Stimulated activated CD4-positive, alpha-beta T cell treated with anti-CD3 and anti-CD28 coated beads, TNF-alpha, amount 100 ng/mL, for 24 hours (primary cell): ENCODE measurements around the gene KRT6B.
"Not testable (repeated sequence)": the region's sequence is repeated elsewhere in the genome, so short reads cannot be mapped to it uniquely, and the experiment has no call there.

Experiments used
- DNase-seq, 3 experiments: peaks; one replicate each; pipeline ENCODE4 v3.0.0-alpha.2; 2020; ENCODE audit warnings: low read depth in 3 of 3

KRT6B gene

DNA sequence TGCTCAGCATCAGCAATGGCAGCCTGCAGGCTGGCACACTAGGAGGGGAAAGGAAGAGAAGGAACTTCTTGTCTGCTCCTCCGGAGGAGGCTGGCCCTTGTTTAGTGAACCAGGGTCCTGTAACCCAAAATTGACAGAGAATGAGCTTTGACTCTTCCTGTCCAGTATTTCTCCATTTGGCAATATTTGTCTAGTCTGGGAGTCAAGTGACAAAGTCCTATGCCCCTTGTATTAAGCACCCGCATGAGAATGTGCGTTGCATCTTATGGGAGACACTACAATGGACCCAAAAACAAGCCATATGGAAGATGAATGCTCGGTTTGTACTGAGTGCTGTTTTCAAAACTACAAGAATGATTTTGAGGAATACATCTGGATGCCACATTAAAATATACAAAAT lies 17.9 kb upstream of the KRT6B start:
- DNase-seq: no peak

DNA sequence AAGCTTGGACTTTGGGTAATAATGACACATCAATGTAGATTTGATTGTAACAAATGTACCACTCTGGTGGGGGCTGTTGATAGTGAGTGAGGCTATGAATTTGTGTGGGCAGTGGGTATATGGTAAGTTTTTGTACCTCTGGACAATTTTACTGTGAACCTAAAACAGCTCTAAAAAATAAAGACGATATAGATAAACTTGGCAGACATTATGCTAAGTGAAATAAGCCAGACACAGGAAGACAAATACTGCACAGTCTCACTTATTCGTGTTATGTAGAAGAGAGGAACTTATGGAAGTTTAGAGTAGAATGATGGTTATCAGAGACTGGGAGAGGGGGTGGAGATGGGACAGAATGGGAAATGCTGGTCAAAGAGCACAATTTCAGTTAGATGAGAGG lies 13.0 kb upstream of the KRT6B start:
- DNase-seq: no peak

DNA sequence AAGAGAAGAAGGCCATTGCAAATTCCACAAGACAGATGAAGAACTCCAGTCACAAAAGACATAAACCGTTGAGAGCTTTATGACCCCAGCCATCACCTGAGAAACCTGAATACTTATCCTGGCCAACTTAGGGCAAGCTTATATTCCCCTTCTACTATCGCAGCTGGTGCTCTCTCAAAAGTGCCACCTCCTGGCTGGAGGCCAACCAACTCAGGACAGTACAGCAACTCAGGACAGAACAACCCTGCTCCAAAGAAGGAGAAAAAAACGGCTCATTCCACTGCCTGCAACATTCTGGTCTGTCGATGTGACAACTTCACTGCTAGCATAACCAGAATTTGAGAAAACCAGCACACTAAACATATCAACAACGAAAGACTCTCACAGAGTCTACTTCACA lies 9.7 kb upstream of the KRT6B start:
- DNase-seq: no peak

DNA sequence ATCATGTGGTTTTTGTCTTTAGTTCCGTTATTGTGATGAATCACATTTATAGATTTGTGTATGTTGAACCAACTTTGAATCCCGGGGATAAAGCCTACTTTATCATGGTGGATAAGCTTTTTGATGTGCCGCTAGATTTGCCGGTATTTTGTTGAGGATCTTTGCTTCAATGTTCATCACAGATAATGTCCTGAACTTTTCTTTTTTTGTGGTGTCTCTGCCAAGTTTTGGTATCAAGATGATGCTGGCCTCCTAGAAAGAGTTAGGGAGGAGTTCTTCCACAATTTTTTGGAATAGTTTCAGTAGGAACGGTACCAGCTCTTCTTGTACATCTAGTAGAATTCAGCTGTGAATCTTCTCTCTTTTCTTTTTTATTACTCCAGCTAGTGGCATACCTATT lies 6.9 kb upstream of the KRT6B start:
- no peak for DNase-seq

DNA sequence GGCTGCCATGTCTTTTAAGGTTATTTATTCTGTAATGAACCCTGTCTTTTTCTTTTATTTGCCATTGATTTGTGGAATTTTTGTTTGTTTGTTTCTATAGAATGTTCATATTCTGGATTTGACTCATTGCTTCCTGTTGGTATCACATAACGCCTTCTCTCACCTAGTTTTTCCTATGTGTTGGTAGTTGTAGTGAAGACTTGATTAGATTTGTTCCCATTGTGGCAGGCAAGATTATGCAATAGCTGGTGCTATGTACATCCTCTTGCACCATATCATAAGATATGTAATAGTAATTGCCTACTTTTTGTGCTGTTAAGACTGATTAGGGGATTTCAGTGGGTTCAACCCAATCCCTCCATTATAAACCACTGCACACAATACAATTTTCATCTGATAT lies 3.9 kb upstream of the KRT6B start:
- no peak for DNase-seq

DNA sequence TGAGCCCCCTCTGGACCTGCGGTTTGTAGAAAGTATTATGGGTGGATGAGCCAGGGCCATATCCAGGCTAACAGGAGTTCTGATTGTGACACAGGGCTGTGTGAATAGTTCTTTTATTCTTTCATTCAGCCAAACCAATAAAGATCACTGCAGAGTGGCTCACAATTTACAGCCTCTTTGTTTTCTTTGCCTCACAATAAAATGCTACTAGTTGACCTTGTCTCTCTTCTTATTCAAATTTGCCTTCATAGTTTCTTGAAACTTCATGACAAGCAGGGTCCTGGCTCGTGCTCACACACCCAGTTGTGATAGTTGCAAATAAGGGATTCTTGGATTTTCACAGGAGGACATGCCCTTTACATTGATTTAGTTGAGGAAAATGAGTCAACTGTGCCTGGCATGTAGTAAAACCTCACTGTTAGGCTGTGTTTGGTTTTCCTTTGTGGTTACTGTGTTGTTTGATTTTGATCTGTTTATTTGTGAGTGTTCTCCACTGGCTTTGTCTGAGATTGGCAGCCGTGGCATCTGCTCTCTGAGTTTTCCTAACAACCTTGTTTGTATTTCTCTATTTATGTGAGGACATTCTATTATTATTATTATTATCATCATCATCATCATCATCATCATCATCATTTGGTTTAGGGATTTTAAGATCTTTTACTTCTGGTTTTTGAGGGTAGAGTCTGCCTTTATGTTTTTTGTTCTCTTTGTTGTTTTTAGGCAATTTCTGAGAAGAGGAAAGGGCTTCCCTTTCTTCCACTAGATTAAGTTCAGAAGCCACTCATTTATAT lies 2.7 kb upstream of the KRT6B start:
- no peak for DNase-seq

DNA sequence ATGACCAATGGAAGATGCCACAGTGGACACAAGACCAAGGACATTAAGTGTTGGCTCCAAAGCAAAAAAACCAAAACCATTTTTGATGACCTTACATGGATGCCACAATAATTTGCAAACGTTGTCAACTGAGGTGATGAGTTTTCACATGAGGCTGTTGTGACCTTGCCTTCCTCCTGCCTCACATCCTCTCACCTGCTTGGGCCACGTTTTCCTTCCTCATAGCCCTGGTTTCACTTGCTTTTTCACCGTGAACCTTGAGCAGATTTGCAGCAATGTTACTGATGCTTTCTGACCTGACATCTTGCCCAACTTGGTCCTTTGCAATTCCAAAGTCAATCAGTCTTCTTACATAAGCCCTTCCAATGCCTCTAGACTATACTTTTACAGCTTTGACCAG lies 3.7 kb downstream of the KRT6B start:
- no peak for DNase-seq

DNA sequence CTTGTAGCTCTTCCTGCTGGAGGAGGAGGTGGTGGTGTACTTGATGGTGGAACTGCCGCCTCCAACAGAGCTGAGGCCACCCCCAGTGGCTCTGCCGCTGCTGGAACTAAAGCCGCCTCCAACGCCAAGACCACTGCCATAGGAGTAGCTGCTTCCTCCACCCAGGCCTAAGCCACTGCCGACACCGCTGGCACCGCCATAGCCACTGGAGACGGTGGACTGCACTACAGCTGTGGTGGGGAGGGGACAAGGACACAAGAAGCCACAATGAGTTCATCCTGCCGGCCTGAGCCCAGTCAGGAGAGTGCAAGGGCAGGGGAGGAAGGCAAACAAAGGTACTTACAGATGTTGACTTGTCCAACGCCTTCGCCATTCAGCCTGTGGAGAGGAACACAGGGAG lies 4.8 kb downstream of the KRT6B start:
- DNase-seq: not testable (repeated sequence)

DNA sequence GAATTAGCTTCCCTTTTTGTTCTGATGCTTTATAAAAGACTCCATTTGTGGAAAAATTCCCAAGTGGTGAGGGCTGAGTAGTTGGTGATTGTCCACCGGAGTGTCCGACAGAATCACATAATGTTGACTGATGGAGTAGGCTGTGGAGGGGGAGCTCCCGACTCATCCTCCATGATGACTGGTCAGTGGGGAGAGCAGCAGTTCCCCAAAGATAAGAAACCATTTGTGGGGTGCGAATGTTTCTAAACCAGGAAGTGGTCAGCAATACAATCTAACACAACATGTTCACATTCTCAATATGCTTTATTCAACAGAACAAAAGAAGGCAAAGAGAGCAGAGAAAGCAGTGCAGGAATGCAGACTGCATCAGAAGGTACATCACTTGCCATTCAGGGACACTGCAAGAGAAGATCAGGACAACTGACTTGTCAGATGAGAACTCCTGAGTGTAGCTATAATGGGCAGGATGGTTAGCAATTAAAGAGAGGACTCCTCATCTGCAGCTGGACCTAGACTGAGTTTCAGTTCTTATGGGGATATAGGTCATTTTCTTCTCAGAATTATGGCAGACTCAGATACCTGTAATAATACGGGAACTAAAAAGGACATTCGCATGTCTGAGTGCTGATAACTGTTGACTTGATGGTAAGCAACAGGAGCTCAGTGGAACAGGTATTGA lies 5.4 kb downstream of the KRT6B start:
- no peak for DNase-seq

DNA sequence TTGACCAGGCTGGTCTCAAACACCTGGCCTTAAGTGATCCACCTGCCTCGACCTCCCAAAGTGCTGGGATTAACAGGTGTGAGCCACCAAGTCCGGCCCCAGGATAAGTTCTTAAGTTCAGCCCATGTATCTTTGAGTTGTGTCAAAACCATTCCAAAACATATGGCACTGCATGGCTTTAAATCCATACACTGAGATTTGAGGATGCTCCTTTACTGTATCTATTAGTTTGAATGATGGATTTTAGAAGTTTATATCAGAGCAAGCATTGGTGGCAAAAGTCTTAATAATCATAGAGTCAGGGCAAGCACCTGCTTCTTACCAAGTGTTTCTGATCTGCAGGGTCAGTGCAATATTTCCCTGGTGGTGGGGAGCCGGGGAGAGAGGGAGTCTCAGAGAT lies 6.1 kb downstream of the KRT6B start:
- no peak for DNase-seq

DNA sequence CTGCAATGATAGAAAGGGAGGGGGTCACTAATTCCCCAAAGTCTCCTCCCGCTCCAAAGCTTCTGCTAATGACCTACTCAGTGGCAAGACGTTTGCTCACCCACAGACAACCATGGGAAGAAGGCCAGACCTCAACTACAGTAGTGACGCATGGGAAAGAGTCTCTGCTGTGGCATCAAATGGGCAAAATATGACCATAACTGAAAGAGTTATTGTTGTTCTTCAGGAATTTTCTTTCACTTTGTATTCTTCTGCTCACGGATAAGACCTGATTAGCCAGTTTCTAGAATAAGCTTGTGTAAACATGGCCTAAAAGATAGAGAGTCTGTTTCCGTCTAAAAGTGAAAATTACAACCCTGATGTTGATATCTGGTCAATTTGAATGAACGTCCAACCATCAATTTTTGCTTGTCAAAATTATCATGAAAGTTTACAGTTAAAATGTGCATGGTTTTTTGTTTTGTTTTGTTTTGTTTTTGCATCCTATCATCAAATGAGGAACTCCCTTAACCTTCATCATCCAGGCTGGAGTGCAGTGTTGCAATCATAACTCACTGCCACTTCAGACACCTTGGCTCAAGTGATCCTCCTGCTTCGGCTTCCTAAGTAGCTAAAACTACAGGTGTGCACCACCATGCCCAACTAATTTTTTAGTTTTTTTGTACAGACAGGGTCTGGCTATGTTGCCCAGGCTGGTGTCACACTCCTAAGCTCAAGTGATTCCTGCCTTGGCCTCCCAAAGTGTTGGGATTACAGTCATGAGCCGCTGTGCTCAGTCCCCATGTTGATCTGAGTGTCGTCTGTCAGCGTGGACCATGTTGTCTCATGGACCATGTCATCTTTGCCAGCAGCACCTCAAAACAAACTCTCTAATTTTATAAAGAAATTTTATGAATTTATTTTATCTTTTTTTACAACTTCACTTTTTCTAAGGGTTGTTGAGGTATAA lies 7.0 kb downstream of the KRT6B start:
- DNase-seq: no peak

DNA sequence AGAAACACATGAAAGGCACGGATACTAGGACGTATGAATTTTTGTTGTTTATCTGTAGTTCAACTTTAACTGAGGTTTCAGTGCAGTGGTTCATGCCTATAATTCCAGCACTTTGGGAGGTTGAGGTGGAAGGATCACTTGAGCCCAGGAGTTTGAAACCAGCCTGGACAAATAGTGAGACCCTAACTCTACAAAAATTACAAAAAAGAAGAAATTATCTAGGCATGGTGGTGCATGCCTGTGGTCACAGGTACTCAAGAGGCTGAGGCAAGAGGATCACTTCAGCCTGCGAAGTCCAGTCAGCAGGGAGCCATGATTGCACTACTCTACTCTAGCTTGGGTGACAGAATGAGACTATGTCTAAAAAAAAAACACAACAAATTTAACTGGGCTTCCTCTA lies 8.0 kb downstream of the KRT6B start:
- DNase-seq: no peak

DNA sequence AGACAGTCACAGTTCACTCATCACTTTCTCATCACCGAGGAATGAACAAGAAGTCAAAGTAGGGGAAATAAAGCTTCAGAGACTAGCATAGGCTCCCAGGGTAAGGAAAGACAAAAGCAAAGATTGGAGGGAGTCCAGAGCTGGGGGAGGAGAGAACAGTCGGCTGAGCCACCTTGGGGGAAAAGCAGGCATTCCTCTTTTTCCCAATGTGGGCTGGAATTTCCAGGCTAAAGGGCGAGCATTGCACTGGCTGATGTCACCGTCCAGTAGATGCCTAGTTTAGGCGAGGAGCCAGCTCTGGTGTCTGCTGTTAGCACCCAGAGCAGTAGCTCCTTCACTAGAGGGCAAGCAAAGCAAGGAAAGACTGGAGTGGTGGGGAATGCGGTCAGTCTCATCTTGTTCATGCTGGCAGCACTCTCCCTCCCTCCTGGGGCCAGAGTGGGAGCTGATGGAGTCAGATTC lies 9.3 kb downstream of the KRT6B start:
- DNase-seq: no peak

DNA sequence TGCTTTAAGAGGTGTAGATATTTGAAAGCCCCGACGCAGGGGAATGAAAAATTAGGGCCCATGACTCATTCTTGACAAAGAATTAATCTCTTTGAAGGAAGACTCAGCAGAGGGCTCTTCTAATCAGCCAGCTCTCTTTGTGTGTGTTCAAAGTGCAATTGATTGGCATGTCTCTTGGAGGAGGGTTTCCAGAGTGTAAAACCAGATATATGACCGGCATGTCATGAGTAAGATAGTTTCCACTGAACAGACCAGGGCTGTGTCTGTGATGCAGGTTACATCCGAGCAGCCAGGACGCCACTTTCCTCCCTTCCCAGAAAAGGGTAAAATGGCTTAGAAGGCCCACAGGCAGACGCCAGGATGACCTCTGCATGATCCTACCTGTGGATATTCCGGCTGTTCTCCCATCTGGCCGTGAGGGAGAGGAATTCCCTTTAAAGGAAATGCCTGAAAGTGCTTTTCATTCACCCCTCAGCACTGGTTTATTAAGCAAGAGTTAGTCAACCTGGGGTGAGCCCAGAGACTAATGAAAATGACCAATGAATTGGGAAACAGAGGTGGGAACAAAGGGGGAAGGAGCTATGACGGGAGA lies 10.5 kb downstream of the KRT6B start:
- no peak for DNase-seq

DNA sequence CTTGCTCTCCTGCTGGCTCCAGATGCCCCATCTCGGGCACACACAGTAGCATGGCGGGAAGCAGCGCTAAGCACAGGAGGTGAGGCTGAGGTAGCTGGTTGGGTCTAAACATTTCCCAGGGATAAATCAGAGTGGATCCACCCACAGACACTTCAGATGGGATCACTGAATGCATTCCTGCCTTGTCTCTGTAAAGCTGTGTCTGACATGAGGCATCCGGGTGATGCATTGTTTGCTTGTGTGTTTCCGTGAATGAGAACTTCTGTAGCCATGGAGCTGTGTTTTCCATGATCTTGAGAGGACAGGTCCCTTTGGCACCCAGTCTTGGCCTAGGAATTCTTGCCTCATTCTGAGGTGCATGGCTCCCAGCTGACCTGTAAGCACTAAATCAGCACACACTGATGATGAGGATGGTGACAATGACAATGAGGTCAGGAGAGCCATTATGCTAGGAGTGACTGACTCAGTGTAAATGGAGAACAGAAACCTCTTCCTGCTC lies 11.1 kb downstream of the KRT6B start:
- DNase-seq: no peak

DNA sequence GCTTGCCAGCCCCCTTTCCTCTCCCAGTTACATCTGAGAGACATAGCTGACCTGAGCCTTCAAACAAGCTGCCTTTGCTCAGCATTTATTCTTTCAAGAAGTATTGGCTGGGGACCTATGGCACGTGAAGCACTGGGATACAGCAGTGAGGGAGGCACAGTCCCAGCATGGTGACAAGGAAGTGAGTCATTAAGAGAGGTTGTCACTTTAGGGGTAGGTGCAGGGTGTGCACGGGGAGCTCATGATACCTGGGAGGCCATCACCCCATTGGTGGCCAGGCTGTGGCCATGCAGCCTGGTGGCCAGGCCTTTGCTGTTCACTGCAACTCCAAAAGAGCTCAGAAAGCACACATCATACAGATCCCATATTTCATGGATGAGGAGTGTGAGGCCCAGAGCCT lies 12.1 kb downstream of the KRT6B start:
- DNase-seq: no peak

DNA sequence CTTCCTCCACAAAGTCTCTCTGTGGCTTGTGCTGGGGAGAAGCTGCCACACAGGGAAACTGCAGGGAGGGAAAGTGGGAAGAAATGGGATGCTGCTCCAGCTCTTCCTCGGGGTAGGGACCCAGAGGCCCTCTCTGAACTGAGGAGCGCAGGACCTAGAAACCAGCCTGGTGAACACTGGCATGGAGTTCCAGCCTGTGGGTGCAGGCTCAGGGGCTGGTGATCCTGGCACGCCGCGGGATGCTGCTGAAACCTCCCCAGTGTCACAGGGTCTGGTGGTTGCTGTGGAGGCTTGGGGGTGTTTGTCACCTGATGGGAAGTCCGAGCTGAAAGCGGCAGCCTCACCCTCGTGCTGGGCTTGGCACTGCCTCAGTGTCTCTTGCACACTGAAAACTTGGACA lies 12.5 kb downstream of the KRT6B start:
- DNase-seq: no peak

DNA sequence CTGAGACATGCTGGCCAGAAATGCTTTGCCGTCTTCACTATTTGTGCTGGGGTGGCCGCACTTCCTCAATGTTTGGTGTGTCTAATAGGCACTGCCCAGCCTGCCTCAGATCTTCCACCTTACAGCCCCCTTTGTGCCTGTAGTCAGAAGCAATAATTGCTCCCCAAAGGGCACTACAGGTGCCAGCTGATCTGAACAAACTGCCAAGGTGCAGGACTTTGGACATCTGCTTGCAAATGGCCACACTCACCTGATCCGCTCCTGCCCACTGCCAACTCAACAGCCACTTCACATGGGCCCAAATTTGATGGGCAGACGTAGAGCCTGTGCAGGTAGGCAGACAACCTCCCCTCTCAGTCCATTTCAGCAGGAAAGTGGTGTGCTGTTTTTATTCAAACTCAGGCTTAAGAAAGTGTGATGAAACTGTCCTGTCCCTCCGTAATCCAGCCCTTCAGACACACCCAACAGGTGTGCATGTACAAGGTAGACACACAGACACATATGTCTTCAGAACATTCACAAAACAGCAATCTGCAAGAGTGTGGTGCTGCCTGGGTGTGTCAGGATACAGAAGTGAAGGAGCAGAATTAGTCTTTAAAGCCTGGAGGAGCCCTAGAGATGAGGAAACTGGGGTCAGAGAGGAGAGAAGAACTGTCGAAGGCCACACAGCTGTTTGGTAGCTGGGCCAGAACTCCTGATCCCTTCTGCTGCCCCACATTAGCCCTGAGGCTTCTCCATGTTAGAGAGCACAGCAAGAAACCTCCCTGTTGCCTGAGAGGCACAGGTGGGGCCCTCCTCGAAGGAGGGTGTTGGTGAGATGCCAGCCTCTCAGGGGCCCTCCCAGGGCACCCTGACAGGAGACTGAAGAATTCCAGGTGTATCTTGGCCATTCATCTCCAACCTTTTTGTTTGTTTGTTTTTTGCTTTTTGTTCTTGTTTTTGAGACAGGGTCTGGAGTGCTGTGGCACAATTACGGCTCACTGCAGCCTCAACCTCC lies 13.3 kb downstream of the KRT6B start:
- no peak for DNase-seq

DNA sequence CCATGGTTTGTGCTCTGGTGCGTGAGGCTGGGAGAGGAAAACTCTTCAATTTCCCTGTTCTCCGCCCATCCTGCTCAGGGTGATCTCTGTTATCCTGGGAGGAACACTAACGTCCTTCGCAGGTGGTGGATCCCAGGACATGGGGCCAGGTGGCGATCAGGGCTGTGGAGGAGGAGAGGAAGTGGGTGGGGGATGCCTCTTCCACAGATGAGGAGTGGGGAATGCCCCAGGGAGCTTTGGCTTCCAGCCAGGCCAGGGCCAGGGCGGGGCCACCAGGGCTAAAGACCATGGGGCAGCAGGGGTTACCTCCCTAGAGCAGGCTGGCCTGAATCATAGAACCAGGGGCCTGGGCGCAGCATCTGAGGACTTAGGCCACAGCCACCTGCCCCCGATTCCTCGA lies 14.4 kb downstream of the KRT6B start:
- DNase-seq: no peak

DNA sequence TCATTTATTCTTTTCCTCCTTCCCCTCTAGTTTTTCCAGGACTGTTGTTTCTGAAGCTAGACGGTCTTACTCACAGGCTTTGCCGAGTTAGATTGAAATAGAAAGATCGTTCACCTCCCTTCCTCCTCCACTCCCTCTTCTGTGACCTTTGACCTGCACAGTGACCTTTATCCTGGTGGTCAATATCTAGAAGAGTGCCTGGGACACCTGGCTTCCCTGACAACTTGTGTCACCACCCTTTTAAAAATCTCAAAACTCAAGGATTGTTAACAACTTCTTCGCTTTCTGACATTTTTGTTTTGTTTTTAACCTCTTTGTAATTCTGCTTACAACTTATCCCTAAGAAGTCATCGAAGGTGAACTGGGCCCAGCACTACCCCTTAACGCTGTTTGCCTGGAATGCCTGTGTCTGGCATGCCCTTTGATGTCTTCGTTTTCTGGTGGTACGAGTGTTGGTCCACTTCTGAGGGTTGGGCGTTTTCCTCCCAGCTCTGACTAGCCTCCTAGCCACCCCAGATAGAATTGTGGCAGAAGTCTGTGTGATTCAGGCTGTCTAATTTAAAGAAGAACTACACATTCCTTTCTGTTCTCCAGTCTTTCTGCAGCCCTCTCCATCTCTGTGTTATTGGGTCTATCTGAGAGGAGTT lies 15.0 kb downstream of the KRT6B start:
- DNase-seq: no peak
